Transverse colon (tissue), 3 donors: ENCODE data around the gene RBP5.

Experiments
- POLR2A ChIP-seq: fragments of 450-650 bp; IDR thresholded peaks from one replicate; pipeline ENCODE4 v1.6.1; 2016; ENCODE audit warnings: antibody characterized with exemption, mild to moderate bottlenecking, moderate library complexity
- TF ChIP-seq, protein P1 (sequence below), 5 experiments: fragments of 200-600 bp in 3 of 5; fragments of 450-650 bp in 2 of 5; sonication (generic) in 3 of 5; IDR thresholded peaks; 1 replicate in 2 of 5; 2 replicates in 3 of 5; pipeline ENCODE4 v1.5.1; 2016 to 2017; ENCODE audit warnings: antibody characterized with exemption in 5 of 5, inconsistent platforms in 3 of 5, mild to moderate bottlenecking in 2 of 5, moderate library complexity in 1 of 5

DNA sequence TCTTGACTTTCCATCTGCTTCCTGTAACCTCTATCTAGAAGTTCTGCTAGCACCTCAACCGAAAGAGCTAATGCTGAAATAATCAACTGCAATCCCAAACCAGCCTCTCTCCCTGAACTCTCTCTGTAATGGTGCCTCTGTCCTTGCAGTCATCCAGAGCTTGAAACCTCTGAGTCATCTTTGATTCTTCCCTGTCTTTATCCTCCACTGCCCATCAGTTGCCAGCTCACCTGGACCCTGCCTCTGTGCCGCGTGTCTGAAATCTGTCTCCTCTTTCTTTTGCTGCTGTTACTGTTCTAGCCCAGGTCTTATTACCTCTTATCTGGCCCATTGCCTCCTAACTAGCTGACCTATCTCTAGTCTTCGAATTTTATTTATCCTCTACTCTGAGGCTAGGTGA, 17.0 kb upstream of the RBP5 start:
- TF ChIP-seq, protein P1, sequence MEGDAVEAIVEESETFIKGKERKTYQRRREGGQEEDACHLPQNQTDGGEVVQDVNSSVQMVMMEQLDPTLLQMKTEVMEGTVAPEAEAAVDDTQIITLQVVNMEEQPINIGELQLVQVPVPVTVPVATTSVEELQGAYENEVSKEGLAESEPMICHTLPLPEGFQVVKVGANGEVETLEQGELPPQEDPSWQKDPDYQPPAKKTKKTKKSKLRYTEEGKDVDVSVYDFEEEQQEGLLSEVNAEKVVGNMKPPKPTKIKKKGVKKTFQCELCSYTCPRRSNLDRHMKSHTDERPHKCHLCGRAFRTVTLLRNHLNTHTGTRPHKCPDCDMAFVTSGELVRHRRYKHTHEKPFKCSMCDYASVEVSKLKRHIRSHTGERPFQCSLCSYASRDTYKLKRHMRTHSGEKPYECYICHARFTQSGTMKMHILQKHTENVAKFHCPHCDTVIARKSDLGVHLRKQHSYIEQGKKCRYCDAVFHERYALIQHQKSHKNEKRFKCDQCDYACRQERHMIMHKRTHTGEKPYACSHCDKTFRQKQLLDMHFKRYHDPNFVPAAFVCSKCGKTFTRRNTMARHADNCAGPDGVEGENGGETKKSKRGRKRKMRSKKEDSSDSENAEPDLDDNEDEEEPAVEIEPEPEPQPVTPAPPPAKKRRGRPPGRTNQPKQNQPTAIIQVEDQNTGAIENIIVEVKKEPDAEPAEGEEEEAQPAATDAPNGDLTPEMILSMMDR (IDR thresholded peaks at IDR 0.05): no peak
- no peak for TF ChIP-seq POLR2A
